Pancreas (tissue), 10 donors: ENCODE data around the gene NME7. TPM values are rescaled to one million over a fixed set of nuclear protein-coding genes. Genes with fewer than 3 reads are reported as not detected.
A peak's percentile ranks its signal among the peaks of the same experiment; 100 is the strongest.
"Not testable (repeated sequence)": the region's sequence is repeated elsewhere in the genome, so short reads cannot be mapped to it uniquely, and the experiment has no call there.

ENCODE experiments used
- ATAC-seq, 4 donors: fragments of 200-7000 bp; cut with Tn5 transposase; one replicate each; pipeline versions ENCODE4 v1.8.0 to v1.9.1; 2020; ENCODE audit warnings: mild to moderate bottlenecking in 4 of 4, moderate library complexity in 4 of 4
- DNase-seq, 6 donors: peaks; one replicate each; pipeline ENCODE4 v3.0.0-alpha.2; 2020
- FAIRE-seq: peaks from 2 replicates; lab custom pipeline; 2012; peaks lifted over from hg19 to GRCh38; lab: Jason Lieb, UNC
- H3K27ac ChIP-seq, 4 donors: fragments of 200-600 bp; sonication (generic); 1 replicate in 3 of 4; 2 replicates in 1 of 4; pipeline versions ENCODE4 v1.5.0 to v1.8.0; 2020
- H3K27me3 ChIP-seq, 4 donors: fragments of 200-600 bp; one replicate each; pipeline ENCODE4 v1.8.0; 2021
- H3K36me3 ChIP-seq, 3 donors: fragments of 200-600 bp; sonication (generic) in 1 of 3; one replicate each; pipeline versions ENCODE4 v1.5.0 to v1.8.0; 2020 to 2021
- H3K4me1 ChIP-seq, 3 donors: fragments of 200-600 bp; one replicate each; pipeline ENCODE4 v1.8.0; 2021
- H3K4me3 ChIP-seq, 4 donors: fragments of 200-600 bp; sonication (generic) in 2 of 4; one replicate each; pipeline versions ENCODE4 v1.5.0 to v1.8.0; 2020 to 2021
- H3K9me3 ChIP-seq, 4 donors: fragments of 200-600 bp; one replicate each; pipeline ENCODE4 v1.8.0; 2021
- WGBS, 2 donors: extraction: QIAGEN DNeasy Blood & Tissue Kit; methylation state at CpG; one replicate each; pipeline ENCODE4 v1.1.7; 2013; 5-methylcytosine and 5-hydroxymethylcytosine counted together
- intact Hi-C, 3 donors: fragments of 100-400 bp; cut with DNase I; formaldehyde crosslinking; loops; one replicate each; pipeline versions ENCODE4 v1.11.1 to v1.14.2; 2022
- polyA plus RNA-seq, 2 donors: library from polyadenylated mRNA; stranded (reverse); fragments of 200-250 nt; gene quantifications; one replicate each; pipeline ENCODE4 v1.2.3, GENCODE V29; 2013
- total RNA-seq, 6 donors: library from RNA; stranded (reverse); fragmentation: NEBNext Ultra II Directional in 4 of 6; extraction: Animal tissue kit (Norgen Biotek cat#: 25700) in 4 of 6; gene quantifications; one replicate each; pipeline versions ENCODE4 v1.2.1 to v1.2.4, GENCODE V29; 2021 to 2023
- TF ChIP-seq, protein P1 (sequence below), 4 donors: fragments of 200-600 bp; sonication (generic) in 3 of 4; IDR thresholded peaks; one replicate each; pipeline versions ENCODE4 v1.5.0 to v1.8.0; 2021; ENCODE audit warnings: antibody characterized with exemption in 4 of 4
- donor health status: healthy with polysubstance abuse.
- donor health status: DM: no; HTN: no; CAD: no; lungs with moderate emphysema.
- donor health status: DM: no; HTN: no; CAD: no.
- donor health status: control.
- donor health status: control.
- donor health status: Bipolar disorder and iron deficiency.
- donor health status: DM: yes; HTN: yes; CAD: no.
- donor health status: DM: no; HTN: no; CAD: no.
- donor health status: DM: no; HTN: no; CAD: no.
- donor health status: DM: yes; HTN: yes; CAD: no.

The NME7 gene
- total and polyA plus RNA-seq, 8 donors = 5.0 to 12.6 (median 8.0) TPM

DNA sequence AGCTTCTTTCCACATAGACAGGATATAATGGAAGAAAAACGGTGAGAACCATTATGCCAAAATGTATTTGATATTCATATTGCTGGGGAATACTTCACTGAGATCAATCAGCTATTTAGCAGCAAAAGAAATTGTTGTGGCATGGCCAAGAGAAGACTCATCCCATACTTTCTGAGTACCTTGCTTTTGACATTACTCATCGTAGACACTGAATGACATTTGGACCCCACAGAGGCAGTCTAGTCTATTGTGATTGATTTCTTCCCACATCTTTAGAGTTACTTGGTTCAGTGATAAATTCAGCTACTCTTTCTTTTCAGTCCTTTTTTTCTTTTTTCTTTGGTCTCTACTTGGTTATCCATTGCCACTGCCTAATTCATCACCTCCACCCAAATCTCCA lies 239.0 kb downstream of the NME7 start:
- H3K27ac ChIP-seq = no peak overlapping the region
- H3K4me1 ChIP-seq = peaks cover 7 to 15% (median 8%) of the 10 kb centered on the region in 3 donors
- H3K4me3 ChIP-seq = no peak overlapping the region
- TF ChIP-seq, protein P1, sequence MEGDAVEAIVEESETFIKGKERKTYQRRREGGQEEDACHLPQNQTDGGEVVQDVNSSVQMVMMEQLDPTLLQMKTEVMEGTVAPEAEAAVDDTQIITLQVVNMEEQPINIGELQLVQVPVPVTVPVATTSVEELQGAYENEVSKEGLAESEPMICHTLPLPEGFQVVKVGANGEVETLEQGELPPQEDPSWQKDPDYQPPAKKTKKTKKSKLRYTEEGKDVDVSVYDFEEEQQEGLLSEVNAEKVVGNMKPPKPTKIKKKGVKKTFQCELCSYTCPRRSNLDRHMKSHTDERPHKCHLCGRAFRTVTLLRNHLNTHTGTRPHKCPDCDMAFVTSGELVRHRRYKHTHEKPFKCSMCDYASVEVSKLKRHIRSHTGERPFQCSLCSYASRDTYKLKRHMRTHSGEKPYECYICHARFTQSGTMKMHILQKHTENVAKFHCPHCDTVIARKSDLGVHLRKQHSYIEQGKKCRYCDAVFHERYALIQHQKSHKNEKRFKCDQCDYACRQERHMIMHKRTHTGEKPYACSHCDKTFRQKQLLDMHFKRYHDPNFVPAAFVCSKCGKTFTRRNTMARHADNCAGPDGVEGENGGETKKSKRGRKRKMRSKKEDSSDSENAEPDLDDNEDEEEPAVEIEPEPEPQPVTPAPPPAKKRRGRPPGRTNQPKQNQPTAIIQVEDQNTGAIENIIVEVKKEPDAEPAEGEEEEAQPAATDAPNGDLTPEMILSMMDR (IDR thresholded peaks at IDR 0.05) = no peak
- ATAC-seq = no peak
- 68 to 78% methylated on average over 2 of the region's 2 CpGs for WGBS, 2 donors
- intact Hi-C loops = loop anchor here in 1 of 3 donors (10.0 kb wide), 1 partner anchor 524 kb away; no protein-coding TSS in a partner anchor
- no peak for DNase-seq
- FAIRE-seq = no peak
- H3K9me3 ChIP-seq = no peaks in the 10 kb centered on the region
- H3K27me3 ChIP-seq = no peaks in the 10 kb centered on the region
- peaks cover 0 to 47% (median 0%) of the 10 kb centered on the region in 3 donors for H3K36me3 ChIP-seq

DNA sequence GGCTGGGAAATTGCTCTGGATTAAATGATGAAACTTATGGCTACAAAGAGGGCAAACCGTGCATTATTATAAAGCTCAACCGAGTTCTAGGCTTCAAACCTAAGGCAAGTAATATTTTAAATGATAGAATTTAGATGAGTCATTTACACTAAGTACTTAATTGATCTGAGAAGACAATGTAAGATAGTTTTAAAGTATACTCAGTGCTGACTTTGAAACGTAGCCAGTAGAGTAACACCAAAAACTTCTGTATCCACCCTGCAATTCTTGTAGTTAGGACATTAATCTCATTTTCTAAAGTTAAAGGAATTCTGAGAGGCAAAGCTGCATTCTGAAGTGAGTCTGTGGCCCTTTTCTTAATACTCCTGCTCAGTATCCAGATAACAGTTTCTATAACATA lies 240.3 kb downstream of the NME7 start:
- peaks cover 0 to 47% (median 0%) of the 10 kb centered on the region in 3 donors for H3K36me3 ChIP-seq
- H3K27me3 ChIP-seq = no peaks in the 10 kb centered on the region
- DNase-seq (no peak), ATAC-seq (no peak), FAIRE-seq (no peak)
- H3K4me3 ChIP-seq = no peak overlapping the region
- H3K9me3 ChIP-seq = no peaks in the 10 kb centered on the region
- H3K27ac ChIP-seq = no peak overlapping the region
- H3K4me1 ChIP-seq = peaks cover 7 to 15% (median 8%) of the 10 kb centered on the region in 3 donors
- TF ChIP-seq, protein P1 (IDR thresholded peaks at IDR 0.05) = no peak
- WGBS, 2 donors = 64 to 72% methylated on average over 3 of the region's 3 CpGs
- intact Hi-C loops = loop anchor here in 1 of 3 donors (10.0 kb wide), 1 partner anchor 523 kb away; no protein-coding TSS in a partner anchor

GRCh38 chr1:169126335-169126734 lies 241.3 kb downstream of the NME7 start:
- no peak overlapping the region for H3K27ac ChIP-seq
- H3K27me3 ChIP-seq = no peaks in the 10 kb centered on the region
- no peaks in the 10 kb centered on the region for H3K9me3 ChIP-seq
- TF ChIP-seq, protein P1 (IDR thresholded peaks at IDR 0.05) = no peak
- H3K4me3 ChIP-seq = no peak overlapping the region
- FAIRE-seq (no peak), DNase-seq (no peak), ATAC-seq (no peak)
- intact Hi-C loops = loop anchor here in 1 of 3 donors (10.0 kb wide), 1 partner anchor 522 kb away; no protein-coding TSS in a partner anchor
- WGBS, 2 donors = 86 to 95% methylated on average over 3 of the region's 3 CpGs
- peaks cover 0 to 49% (median 0%) of the 10 kb centered on the region in 3 donors for H3K36me3 ChIP-seq
- peaks cover 7 to 13% (median 8%) of the 10 kb centered on the region in 3 donors for H3K4me1 ChIP-seq

- H3K27me3 ChIP-seq, H3K4me3 ChIP-seq, FAIRE-seq, H3K9me3 ChIP-seq, DNase-seq, ATAC-seq: not testable (repeated sequence)
- peaks cover 0 to 44% (median 0%) of the 10 kb centered on the region in 3 donors for H3K36me3 ChIP-seq
- WGBS, 2 donors = 75 to 76% methylated on average over 6 of the region's 6 CpGs
- peaks cover 7 to 13% (median 8%) of the 10 kb centered on the region in 3 donors for H3K4me1 ChIP-seq
- intact Hi-C loops = loop anchor here in 1 of 3 donors (10.0 kb wide), 1 partner anchor 521 kb away; no protein-coding TSS in a partner anchor
- peak overlapping the region in 1 of 4 donors; percentile 44 for H3K27ac ChIP-seq
These were observed 242.0 kb downstream of the NME7 start for GRCh38 chr1:169125597-169125996.

DNA sequence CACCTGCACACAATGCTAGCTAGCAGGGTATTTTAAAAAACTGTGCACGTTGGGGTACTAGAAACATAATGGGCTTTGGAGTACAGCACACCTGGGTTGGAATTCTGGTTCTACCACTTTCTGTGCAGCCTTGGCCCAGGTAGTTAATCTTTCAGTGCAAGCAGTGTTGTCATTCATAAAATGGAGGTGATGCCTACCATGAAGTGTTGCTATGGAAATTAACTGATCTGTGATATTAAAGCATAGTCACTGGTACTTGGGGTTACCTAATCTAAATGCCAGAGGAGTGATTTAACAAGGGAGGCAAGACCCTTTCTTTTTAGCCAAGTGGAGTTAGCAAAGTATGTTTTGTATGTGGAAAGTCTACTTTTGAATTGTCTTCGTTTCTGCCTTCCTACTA lies 243.1 kb downstream of the NME7 start:
- DNase-seq (peak in 2 of 6 donors; percentile 46 to 52), FAIRE-seq (no peak), ATAC-seq (peak; percentile 76 to 90 (median 83))
- TF ChIP-seq, protein P1 (IDR thresholded peaks at IDR 0.05) = no peak
- no peaks in the 10 kb centered on the region for H3K27me3 ChIP-seq
- H3K4me3 ChIP-seq = no peak overlapping the region
- intact Hi-C loops = loop anchor here in 1 of 3 donors (10.0 kb wide), 1 partner anchor 520 kb away; no protein-coding TSS in a partner anchor
- H3K9me3 ChIP-seq = no peaks in the 10 kb centered on the region
- peak overlapping the region in 3 of 4 donors; percentile 6 to 44 (median 20) for H3K27ac ChIP-seq
- WGBS, 2 donors = 30% methylated on average over 2 of the region's 2 CpGs
- peaks cover 0 to 44% (median 0%) of the 10 kb centered on the region in 3 donors for H3K36me3 ChIP-seq
- peaks cover 7 to 20% (median 8%) of the 10 kb centered on the region in 3 donors for H3K4me1 ChIP-seq
